OCI-LY7 (cell line): ENCODE measurements around the gene ASPRV1. TPM values are rescaled to one million over a fixed set of nuclear protein-coding genes. Genes with fewer than 3 reads are reported as not detected.

Experiments
- BruUV-seq: library from RNA; stranded (reverse); fragments of 400-500 nt; replicated peaks from 2 replicates; lab custom pipeline; 2021; lab: Mats Ljungman, UMichigan
- CTCF ChIA-PET: fragments of 300-600 bp; sonication (Branson Sonifier 250); formaldehyde crosslinking; loops from one replicate; lab custom pipeline; 2022; ENCODE audit warnings: antibody characterized with exemption; ENCODE audit not compliant: unreplicated experiment; lab: Charles Lee
- POLR2A ChIA-PET: fragments of 300-600 bp; sonication (Branson Sonifier 250); formaldehyde crosslinking; loops from one replicate; lab custom pipeline; 2022; ENCODE audit warnings: antibody characterized with exemption; lab: Charles Lee
- DNase-seq: peaks from one replicate; pipeline ENCODE4 v3.0.0-alpha.2; 2015; ENCODE audit warnings: low spot score
- H2AFZ ChIP-seq: fragments of 200-600 bp; sonication (generic), shearing (Covaris generic); 2 replicates; pipeline ENCODE4 v1.6.1; 2014; ENCODE audit warnings: mild to moderate bottlenecking, antibody characterized with exemption, low read length, moderate library complexity
- H3K27ac ChIP-seq: fragments of 200-600 bp; sonication (generic); 2 replicates; pipeline ENCODE4 v1.5.1; 2014; ENCODE audit warnings: mixed run types, low read depth, mild to moderate bottlenecking, moderate library complexity, low read length, inconsistent platforms; ENCODE audit not compliant: poor library complexity, severe bottlenecking
- H3K36me3 ChIP-seq: fragments of 200-600 bp; sonication (generic); 2 replicates; pipeline ENCODE4 v1.6.1; 2014; ENCODE audit warnings: mild to moderate bottlenecking, antibody characterized with exemption, low read length, moderate library complexity, mixed read lengths; ENCODE audit not compliant: insufficient read depth
- H3K4me1 ChIP-seq: fragments of 200-600 bp; sonication (generic); 2 replicates; pipeline ENCODE4 v1.5.1; 2014; ENCODE audit warnings: mild to moderate bottlenecking, low read length; ENCODE audit not compliant: insufficient read depth, poor library complexity, severe bottlenecking
- H3K4me2 ChIP-seq: fragments of 200-600 bp; sonication (generic); 2 replicates; pipeline ENCODE4 v1.6.1; 2014; ENCODE audit warnings: mild to moderate bottlenecking, low read length
- H3K4me3 ChIP-seq: fragments of 200-600 bp; sonication (generic); 2 replicates; pipeline ENCODE4 v1.5.1; 2014; ENCODE audit warnings: mild to moderate bottlenecking, low read depth, low read length; ENCODE audit not compliant: poor library complexity, severe bottlenecking
- H3K79me2 ChIP-seq: fragments of 200-600 bp; sonication (generic); 2 replicates; pipeline ENCODE4 v1.6.1; 2016; ENCODE audit warnings: low read depth, mild to moderate bottlenecking, low read length, moderate library complexity, mixed read lengths; ENCODE audit not compliant: insufficient read depth
- H3K9me2 ChIP-seq: fragments of 200-600 bp; sonication (generic); 2 replicates; pipeline ENCODE4 v1.6.1; 2016; ENCODE audit warnings: mild to moderate bottlenecking, low read length, mixed read lengths; ENCODE audit not compliant: insufficient read depth
- H3K9me3 ChIP-seq: fragments of 200-600 bp; sonication (generic); 2 replicates; pipeline ENCODE4 v1.6.1; 2014; ENCODE audit warnings: mild to moderate bottlenecking, mixed run types, low read length, mixed read lengths
- H4K20me1 ChIP-seq: fragments of 200-600 bp; sonication (generic); 2 replicates; pipeline ENCODE4 v1.6.1; 2014; ENCODE audit warnings: mild to moderate bottlenecking, antibody characterized with exemption, low read length, moderate library complexity, mixed read lengths; ENCODE audit not compliant: insufficient read depth
- CTCF ChIP-seq: fragments of 200-600 bp; sonication (generic); conservative IDR thresholded peaks from 2 replicates; pipeline ENCODE4 v1.5.1; 2014; ENCODE audit warnings: mild to moderate bottlenecking, antibody characterized with exemption, low read length, moderate library complexity, mixed read lengths
- EZH2phosphoT487 ChIP-seq: fragments of 200-600 bp; sonication (generic); IDR thresholded peaks from 2 replicates; pipeline ENCODE4 v1.6.1; 2018; ENCODE audit warnings: low read depth, borderline replicate concordance, mild to moderate bottlenecking, mixed run types, antibody characterized with exemption, low read length, moderate library complexity, mixed read lengths
- intact Hi-C: fragments of 100-400 bp; cut with micrococcal nuclease; formaldehyde crosslinking; loops from one replicate; pipeline ENCODE4 v1.10.0; 2022; ENCODE audit not compliant: unreplicated experiment
- total RNA-seq, 2 experiments: library from RNA; depleted of rRNA in 1 of 2; stranded (reverse); fragments of >200 nt in 1 of 2; shearing (Covaris generic) in 1 of 2; gene quantifications; 2 replicates each; pipeline ENCODE4 v1.2.3, GENCODE V29; 2014 to 2022

The ASPRV1 gene
- total RNA-seq, 2 experiments from 2014 or later = 1.3 to 1.4 TPM

DNA sequence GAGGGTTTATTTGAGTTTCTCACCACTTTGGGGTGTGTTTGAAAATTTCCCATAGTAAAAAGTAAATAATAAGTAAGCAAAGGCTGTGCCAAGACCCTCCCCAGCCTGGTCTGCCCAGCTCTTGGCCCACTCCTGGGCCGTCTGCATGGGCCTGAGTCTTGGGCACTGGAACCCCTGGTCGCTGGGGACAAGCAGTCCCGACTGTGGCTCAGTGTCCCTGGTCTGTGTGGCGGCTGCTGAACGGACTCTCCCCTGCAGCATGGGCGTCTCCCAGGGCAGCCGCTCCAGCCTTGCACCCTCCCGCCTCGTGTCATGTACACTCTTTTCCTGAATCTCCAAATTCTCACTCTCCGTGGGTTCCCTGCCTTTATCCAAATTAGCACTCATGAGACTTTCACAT is 7.2 kb upstream of the ASPRV1 start:
- H2AFZ ChIP-seq = no peak overlapping the region
- H3K9me3 ChIP-seq = no peaks in the 10 kb centered on the region
- ChIA-PET CTCF (no interaction called here), POLR2A (no interaction called here)
- DNase-seq = no peak
- H3K79me2 ChIP-seq = no peaks in the 10 kb centered on the region
- no peak for TF ChIP-seq CTCF
- no peak for TF ChIP-seq EZH2phosphoT487
- H3K4me3 ChIP-seq = no peak overlapping the region
- H3K4me1 ChIP-seq = no peaks in the 10 kb centered on the region
- no peak overlapping the region for H3K27ac ChIP-seq
- intact Hi-C loops = no loop called here
- no TSS peak for BruUV-seq
- H4K20me1 ChIP-seq = no peaks in the 10 kb centered on the region
- no peaks in the 10 kb centered on the region for H3K36me3 ChIP-seq
- H3K4me2 ChIP-seq = no peak overlapping the region
- no peaks in the 10 kb centered on the region for H3K9me2 ChIP-seq

DNA sequence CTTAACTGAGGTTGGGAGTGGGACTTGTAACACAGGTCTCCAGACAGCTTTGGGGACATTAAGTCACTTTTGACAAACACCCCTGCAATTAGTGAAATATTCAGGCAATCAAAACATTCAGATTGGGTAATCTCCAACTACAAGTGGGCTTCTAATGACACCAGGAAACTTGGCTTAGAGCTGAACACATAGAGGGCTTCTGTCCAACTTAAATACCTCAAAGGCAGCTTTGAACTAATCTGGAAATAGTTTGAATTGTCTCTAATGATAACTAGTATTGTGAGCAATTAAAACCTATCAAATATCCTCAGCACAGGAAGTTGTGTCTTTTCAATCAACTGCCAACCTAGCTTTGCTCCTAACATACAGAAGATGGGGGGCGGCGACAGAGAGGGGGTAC is 5.1 kb upstream of the ASPRV1 start:
- no peaks in the 10 kb centered on the region for H4K20me1 ChIP-seq
- no peak overlapping the region for H2AFZ ChIP-seq
- no peak for TF ChIP-seq EZH2phosphoT487
- no peak overlapping the region for H3K27ac ChIP-seq
- BruUV-seq = no TSS peak
- H3K4me2 ChIP-seq = no peak overlapping the region
- H3K9me3 ChIP-seq = no peaks in the 10 kb centered on the region
- ChIA-PET CTCF (no interaction called here), POLR2A (interaction anchor here (0.6 kb wide), 1 partner anchor 72 kb away, joined by 3 read pairs; no protein-coding TSS in a partner anchor)
- no peaks in the 10 kb centered on the region for H3K4me1 ChIP-seq
- intact Hi-C loops = no loop called here
- H3K36me3 ChIP-seq = no peaks in the 10 kb centered on the region
- DNase-seq = no peak
- no peaks in the 10 kb centered on the region for H3K9me2 ChIP-seq
- no peaks in the 10 kb centered on the region for H3K79me2 ChIP-seq
- no peak overlapping the region for H3K4me3 ChIP-seq

DNA sequence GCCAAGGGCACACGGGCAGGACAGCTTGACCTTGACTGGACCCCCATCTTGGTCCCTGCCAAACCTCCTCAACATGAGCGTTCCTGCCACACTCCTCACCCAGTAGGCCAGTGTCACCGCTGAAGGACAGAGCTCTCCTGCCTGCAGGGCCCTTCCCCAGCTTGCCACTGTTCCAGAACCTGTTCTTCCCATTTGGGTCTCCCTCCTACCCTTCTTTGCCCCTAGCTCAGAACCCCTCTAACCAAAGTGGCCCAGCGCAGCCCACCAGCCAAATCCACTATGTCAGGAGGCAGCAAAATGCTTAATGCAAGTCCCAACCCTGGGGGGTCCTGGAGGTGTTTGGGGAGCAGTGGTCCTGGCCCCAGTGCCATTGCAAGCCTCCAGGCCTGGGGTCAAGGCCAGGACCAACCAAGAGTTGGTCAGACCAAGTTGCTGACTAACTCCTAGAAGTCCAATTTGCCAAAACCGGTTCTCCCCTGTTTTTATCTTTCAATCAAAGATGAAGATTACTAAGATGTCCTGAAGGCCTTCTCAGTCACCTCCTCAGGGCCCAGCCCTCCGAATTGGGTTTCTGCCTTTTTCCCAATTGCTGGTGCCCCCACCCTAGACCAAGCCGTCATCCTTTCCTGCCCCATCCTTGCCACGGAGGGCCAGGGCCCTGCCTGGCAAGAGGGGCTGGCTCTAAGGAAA is 4.5 kb upstream of the ASPRV1 start:
- H2AFZ ChIP-seq = no peak overlapping the region
- H3K4me1 ChIP-seq = no peaks in the 10 kb centered on the region
- DNase-seq = no peak
- H3K9me3 ChIP-seq = no peaks in the 10 kb centered on the region
- no peak overlapping the region for H3K4me2 ChIP-seq
- ChIA-PET POLR2A (interaction anchor here (0.6 to 0.7 kb wide), 2 partner anchors 11 to 40 kb away, joined by 3 read pairs; no protein-coding TSS in a partner anchor), CTCF (no interaction called here)
- no peak overlapping the region for H3K4me3 ChIP-seq
- H4K20me1 ChIP-seq = no peaks in the 10 kb centered on the region
- no TSS peak for BruUV-seq
- H3K9me2 ChIP-seq = no peaks in the 10 kb centered on the region
- no peak overlapping the region for H3K27ac ChIP-seq
- no peaks in the 10 kb centered on the region for H3K79me2 ChIP-seq
- intact Hi-C loops = no loop called here
- H3K36me3 ChIP-seq = no peaks in the 10 kb centered on the region
- TF ChIP-seq EZH2phosphoT487 (no peak), CTCF (no peak)
